Measurements from ENCODE around the gene BFSP2. TPM values are rescaled to one million over a fixed set of nuclear protein-coding genes. Genes with fewer than 3 reads are reported as not detected.
A peak's percentile ranks its signal among the peaks of the same experiment; 100 is the strongest.

Gene BFSP2
- total RNA-seq, 1 experiment from 2014 or later: not detected

GRCh38 chr3:133452641-133453319, 52.9 kb downstream of the BFSP2 start:
- Mint-ChIP-seq H3K27me3 (ENCODE audit: insufficient read depth, unreplicated experiment) (no peaks in the 10 kb centered on the region), H3K4me3 (ENCODE audit: unreplicated experiment) (peak overlapping the region; percentile 59), H3K36me3 (ENCODE audit: insufficient read depth, unreplicated experiment) (peaks cover 20% of the 10 kb centered on the region), H3K27ac (ENCODE audit: unreplicated experiment) (peak overlapping the region; percentile 72), H3K9me3 (ENCODE audit: unreplicated experiment) (no peaks in the 10 kb centered on the region), H3K4me1 (ENCODE audit: low read depth, unreplicated experiment) (peaks cover 48% of the 10 kb centered on the region)
- DNase-seq: peak; percentile 80 to 82
- Histone ChIP-seq H3K27me3 (replicated peaks; ENCODE audit: control insufficient read depth, insufficient read depth, low read length) (no peaks in the 10 kb centered on the region), H3K4me1 (peaks cover 60% of the 10 kb centered on the region), H3K36me3 (ENCODE audit: control insufficient read depth, insufficient read depth, low read length) (no peaks in the 10 kb centered on the region), H3K9me3 (no peaks in the 10 kb centered on the region), H3K4me3 (ENCODE audit: low read depth, low read length) (no peak overlapping the region)
- intact Hi-C loops (cut with micrococcal nuclease; ENCODE audit: unreplicated experiment): loop anchor here (1.0 to 2.0 kb wide), 4 partner anchors 9 to 120 kb away; partner anchors contain the start of gene CDV3
- no TSS peak for BruUV-seq (replicated peaks)
- TF ChIP-seq, protein P1, sequence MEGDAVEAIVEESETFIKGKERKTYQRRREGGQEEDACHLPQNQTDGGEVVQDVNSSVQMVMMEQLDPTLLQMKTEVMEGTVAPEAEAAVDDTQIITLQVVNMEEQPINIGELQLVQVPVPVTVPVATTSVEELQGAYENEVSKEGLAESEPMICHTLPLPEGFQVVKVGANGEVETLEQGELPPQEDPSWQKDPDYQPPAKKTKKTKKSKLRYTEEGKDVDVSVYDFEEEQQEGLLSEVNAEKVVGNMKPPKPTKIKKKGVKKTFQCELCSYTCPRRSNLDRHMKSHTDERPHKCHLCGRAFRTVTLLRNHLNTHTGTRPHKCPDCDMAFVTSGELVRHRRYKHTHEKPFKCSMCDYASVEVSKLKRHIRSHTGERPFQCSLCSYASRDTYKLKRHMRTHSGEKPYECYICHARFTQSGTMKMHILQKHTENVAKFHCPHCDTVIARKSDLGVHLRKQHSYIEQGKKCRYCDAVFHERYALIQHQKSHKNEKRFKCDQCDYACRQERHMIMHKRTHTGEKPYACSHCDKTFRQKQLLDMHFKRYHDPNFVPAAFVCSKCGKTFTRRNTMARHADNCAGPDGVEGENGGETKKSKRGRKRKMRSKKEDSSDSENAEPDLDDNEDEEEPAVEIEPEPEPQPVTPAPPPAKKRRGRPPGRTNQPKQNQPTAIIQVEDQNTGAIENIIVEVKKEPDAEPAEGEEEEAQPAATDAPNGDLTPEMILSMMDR (IDR thresholded peaks at IDR 0.05; ENCODE audit: insufficient read depth in 1 of 2, low read depth in 1 of 2, low read length in 1 of 2, severe bottlenecking in 1 of 2, unreplicated experiment in 1 of 2): no peak
- CTCF ChIA-PET: interaction anchor here (0.6 to 1.8 kb wide), 11 partner anchors 11 to 411 kb away, joined by 3 to 7 read pairs (median 3); partner anchors contain the start of gene CDV3
- POLR2A ChIA-PET: interaction anchor here (0.6 to 1.0 kb wide), 2 partner anchors 121 to 126 kb away, joined by 4 to 11 read pairs; partner anchors contain the start of gene CDV3

DNA sequence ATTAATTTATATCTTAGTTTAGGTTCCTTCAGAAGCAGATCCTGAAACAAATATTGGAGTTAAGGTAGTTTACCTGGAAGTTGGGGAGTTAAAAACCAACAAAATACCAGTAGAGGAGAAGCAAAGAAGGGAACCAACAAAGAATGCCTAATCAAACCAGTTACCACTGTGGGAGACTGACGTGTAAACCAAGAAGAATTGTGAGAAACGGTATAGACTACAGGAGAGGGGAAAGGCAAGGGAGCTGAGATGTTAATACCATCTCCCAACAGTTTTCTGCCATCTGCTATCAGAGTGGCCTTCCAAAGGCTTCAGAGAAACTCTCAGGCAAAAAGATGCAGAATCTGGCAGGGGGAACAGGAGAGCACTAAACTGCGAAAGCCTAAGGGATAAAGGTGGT, 53.5 kb downstream of the BFSP2 start:
- DNase-seq: no peak
- intact Hi-C loops (cut with micrococcal nuclease; ENCODE audit: unreplicated experiment): loop anchor here (1.0 to 2.0 kb wide), 4 partner anchors 8 to 119 kb away; partner anchors contain the start of gene CDV3
- no peaks in the 10 kb centered on the region for H3K36me3 ChIP-seq (ENCODE audit: control insufficient read depth, insufficient read depth, low read length)
- H3K9me3 ChIP-seq: no peaks in the 10 kb centered on the region
- peaks cover 48% of the 10 kb centered on the region for H3K4me1 Mint-ChIP-seq (ENCODE audit: low read depth, unreplicated experiment)
- H3K27me3 ChIP-seq (replicated peaks; ENCODE audit: control insufficient read depth, insufficient read depth, low read length): no peaks in the 10 kb centered on the region
- H3K4me1 ChIP-seq: peaks cover 66% of the 10 kb centered on the region
- TF ChIP-seq, protein P1 (IDR thresholded peaks at IDR 0.05; ENCODE audit: insufficient read depth in 1 of 2, low read depth in 1 of 2, low read length in 1 of 2, severe bottlenecking in 1 of 2, unreplicated experiment in 1 of 2): no peak
- no peak overlapping the region for H3K4me3 ChIP-seq (ENCODE audit: low read depth, low read length)
- H3K36me3 Mint-ChIP-seq (ENCODE audit: insufficient read depth, unreplicated experiment): peaks cover 20% of the 10 kb centered on the region
- peak overlapping the region; percentile 72 for H3K27ac Mint-ChIP-seq (ENCODE audit: unreplicated experiment)
- CTCF ChIA-PET: interaction anchor here (0.6 to 1.8 kb wide), 9 partner anchors 16 to 412 kb away, joined by 3 to 7 read pairs (median 3); partner anchors contain the start of gene CDV3
- no peaks in the 10 kb centered on the region for H3K27me3 Mint-ChIP-seq (ENCODE audit: insufficient read depth, unreplicated experiment)
- H3K4me3 Mint-ChIP-seq (ENCODE audit: unreplicated experiment): peak overlapping the region; percentile 59
- POLR2A ChIA-PET: interaction anchor here (1.0 kb wide), 1 partner anchor 120 kb away, joined by 11 read pairs; the partner anchor contains the start of gene CDV3
- no TSS peak for BruUV-seq (replicated peaks)
- no peaks in the 10 kb centered on the region for H3K9me3 Mint-ChIP-seq (ENCODE audit: unreplicated experiment)

- POLR2A ChIA-PET: interaction anchor here (0.5 kb wide), 1 partner anchor 118 kb away, joined by 4 read pairs; no protein-coding TSS in a partner anchor
- peaks cover 49% of the 10 kb centered on the region for H3K4me1 Mint-ChIP-seq (ENCODE audit: low read depth, unreplicated experiment)
- CTCF ChIA-PET: no interaction called here
- Histone ChIP-seq H3K27me3 (replicated peaks; ENCODE audit: control insufficient read depth, insufficient read depth, low read length) (no peaks in the 10 kb centered on the region), H3K4me1 (peaks cover 83% of the 10 kb centered on the region), H3K36me3 (ENCODE audit: control insufficient read depth, insufficient read depth, low read length) (no peaks in the 10 kb centered on the region), H3K4me3 (ENCODE audit: low read depth, low read length) (no peak overlapping the region), H3K9me3 (no peaks in the 10 kb centered on the region)
- H3K36me3 Mint-ChIP-seq (ENCODE audit: insufficient read depth, unreplicated experiment): peaks cover 20% of the 10 kb centered on the region
- intact Hi-C loops (cut with micrococcal nuclease; ENCODE audit: unreplicated experiment): no loop called here
- BruUV-seq (replicated peaks): TSS peak; percentile 71
- peak overlapping the region; percentile 68 for H3K4me3 Mint-ChIP-seq (ENCODE audit: unreplicated experiment)
- H3K27me3 Mint-ChIP-seq (ENCODE audit: insufficient read depth, unreplicated experiment): no peaks in the 10 kb centered on the region
- peak overlapping the region; percentile 78 for H3K27ac Mint-ChIP-seq (ENCODE audit: unreplicated experiment)
- DNase-seq: no peak
- TF ChIP-seq, protein P1 (IDR thresholded peaks at IDR 0.05; ENCODE audit: insufficient read depth in 1 of 2, low read depth in 1 of 2, low read length in 1 of 2, severe bottlenecking in 1 of 2, unreplicated experiment in 1 of 2): no peak
- H3K9me3 Mint-ChIP-seq (ENCODE audit: unreplicated experiment): no peaks in the 10 kb centered on the region
Measured at GRCh38 chr3:133455281-133455680, 55.4 kb downstream of the BFSP2 start.

All from Caco-2 (cell line).